GM19023 (cell line): Measurements from ENCODE around the gene MORF4L1.
"Not testable (repeated sequence)": the region's sequence is repeated elsewhere in the genome, so short reads cannot be mapped to it uniquely, and the experiment has no call there.

Experiments
- ATAC-seq: cut with Tn5 transposase; IDR thresholded peaks from one replicate; pipeline ENCODE4 v1.9.1; 2021; ENCODE audit warnings: mild to moderate bottlenecking, moderate library complexity; ENCODE audit not compliant: unreplicated experiment

The MORF4L1 gene

DNA sequence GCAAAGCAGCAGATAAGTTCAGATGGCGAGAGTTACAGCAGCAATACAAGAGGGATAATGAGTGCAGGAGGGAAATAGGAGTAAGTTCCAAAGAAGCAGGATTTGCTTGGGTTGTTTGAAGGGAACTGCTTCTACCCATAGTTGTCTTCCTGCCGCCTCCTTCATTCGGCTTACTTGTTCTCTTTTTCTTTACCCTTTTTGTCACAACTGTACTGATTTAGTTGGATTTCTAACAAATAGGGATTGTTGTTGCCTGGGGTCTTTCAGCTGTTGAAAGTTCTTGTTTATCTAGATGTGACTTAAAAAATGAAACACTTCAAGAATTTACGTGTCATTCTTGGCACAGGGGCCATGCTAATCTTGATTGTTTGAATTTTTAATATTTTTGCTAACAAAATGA, 25.9 kb downstream of the MORF4L1 start:
- ATAC-seq, result no peak

DNA sequence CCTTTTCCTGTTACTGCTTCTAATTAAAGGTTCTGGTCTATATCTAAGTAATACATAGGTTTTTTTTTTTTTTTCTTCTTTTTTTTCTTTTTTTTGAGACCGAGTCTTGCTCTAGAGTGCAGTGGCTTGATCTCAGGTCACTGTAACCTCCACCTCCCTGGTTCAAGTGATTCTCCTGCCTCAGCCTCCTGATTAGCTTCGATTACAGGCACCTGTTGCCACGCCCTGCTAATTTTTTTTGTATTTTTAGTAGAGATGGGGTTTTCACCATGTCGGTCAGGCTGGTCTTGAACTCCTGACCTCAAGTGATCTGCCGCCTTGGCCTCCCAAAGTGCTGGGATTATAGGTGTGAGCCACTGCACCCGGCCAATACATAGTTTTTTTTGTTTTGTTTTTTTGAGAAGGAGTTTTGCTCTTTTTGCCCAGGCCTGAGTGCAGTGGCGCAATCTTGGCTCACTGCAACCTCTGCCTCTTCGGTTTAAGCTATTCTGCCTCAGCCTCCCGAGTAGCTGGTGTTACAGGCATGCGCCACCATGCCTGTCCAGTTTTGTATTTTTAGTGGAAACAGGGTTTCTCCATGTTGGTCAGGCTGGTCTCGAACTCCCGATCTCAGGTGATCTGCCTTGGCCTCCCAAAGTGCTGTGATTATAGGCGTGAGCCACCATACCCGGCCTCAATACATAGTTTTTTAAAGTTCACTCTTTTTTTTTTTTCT, 28.3 kb downstream of the MORF4L1 start:
- not testable (repeated sequence) for ATAC-seq

DNA sequence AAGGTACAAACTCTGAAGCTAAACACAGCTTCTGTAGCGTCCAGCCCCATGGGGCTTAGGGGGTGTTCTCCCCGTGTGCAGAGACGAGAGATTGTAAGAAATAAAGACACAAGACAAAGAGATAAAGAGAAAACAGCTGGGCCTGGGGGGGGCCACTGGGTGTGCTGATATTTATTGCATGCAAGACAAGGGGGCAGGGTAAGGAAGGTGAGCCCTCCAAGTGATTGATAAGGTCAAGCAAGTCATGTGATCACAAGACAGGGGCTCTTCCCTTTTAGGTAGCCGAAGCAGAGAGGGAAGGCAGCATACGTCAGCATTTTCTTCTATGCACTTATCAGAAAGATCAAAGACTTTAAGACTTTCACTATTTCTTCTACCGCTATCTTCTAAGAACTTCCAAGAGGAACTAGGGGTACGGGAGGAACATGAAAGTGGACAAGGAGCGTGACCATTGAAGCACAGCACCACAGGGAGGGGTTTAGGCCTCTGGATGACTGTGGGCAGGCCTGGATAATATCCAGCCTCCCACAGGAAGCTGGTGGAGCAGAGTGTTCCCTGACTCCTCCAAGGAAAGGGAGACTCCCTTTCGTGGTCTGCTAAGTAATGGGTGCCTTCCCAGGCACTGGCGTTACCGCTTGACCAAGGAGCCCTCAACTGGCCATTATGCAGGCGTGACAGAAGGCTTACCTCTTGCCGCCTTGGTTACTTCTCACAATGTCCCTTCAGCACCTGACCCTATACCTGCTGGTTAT, 29.8 kb downstream of the MORF4L1 start:
- not testable (repeated sequence) for ATAC-seq

DNA sequence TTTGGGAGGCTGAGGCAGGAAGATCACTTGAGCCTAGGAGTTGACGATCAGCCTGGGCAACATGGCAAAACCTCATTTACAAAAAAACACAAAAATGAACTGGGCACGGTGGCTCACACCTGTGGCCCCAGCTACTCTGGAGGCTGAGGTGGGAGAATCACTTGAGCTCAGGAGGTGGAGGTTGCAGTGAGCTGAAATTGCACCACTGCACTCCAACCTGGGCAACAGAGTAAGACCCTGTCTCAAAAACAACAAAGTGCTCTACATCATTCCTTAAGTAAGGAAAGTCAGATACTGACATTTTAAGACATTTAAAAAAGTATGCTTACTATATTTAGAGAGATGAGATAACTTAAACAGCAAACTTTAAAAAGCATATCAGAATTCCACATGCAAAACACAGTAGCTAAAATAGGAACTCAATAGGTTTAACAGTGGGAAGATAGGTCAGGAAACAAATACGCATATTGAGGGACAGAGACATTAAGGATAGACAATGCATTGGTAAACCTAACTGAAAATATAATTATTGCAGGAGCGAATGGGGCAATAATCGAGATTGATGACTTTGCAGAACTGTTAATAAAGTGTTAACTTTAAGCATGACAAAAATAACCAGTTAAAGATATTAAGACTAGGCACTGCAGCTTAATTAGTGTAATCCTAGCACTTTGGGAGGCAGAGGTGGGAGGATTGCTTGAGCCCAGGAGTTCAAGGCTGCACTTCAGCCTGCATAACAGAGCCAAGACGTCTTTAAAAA, 32.1 kb downstream of the MORF4L1 start:
- no peak for ATAC-seq

DNA sequence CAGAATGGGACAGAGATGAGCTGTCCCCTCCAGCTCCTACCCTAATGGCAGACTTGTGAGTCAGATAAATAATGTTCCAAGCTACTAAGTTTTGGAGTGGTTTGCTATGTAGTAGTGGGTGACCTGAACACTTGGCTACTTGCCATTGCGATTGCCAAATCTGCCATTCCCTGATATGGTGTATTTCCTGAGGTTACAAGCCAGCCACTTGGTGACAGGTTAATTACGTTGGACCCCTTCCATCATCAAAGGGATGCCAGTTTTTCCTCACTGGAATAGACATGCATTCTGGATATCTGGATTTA, 33.6 kb downstream of the MORF4L1 start:
- no peak for ATAC-seq

DNA sequence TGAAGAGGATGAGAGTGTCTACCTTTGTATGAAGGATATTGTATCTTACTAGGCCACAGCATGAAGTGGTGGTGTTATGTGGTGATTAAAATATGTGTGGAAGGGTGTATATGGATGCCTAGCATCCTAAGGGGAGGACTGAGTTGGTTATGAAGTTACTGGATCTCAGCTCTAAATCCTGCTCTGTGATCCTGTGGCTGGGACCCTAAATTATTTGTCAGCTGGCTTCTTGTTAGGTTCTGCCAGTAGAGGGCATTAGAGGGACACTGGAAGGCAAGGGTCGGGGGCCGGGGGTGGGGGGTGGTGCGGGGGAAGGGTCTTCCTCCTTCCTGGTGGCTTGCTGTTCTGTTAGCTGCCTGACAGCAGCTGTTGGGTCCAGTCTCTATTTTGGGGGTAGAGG, 34.9 kb downstream of the MORF4L1 start:
- ATAC-seq, result no peak

DNA sequence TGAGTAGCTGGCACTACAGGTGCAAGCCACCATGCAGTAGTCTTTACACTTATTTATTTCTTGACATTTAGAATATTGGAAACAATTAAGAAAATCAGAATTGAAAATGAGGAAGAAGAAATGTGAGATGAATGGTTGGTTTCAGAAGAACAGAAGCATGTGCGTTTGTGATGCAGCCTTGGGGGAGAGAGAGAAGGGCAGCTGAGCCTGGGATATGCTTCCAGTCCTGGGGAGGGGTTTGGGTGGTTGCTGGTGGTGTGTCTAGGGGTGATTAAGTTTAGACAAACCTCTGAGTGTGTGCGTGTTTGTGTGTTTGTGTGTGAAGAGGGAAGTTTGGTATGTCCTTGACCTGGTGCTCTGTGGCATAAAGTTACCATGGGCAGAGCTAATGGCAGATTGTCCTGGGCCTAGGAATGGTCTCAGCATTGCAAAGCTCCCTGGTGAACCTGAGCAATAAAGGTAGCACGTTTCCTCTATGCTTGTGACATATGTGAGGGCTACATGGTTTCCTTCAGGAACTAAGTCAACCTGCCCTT, 36.5 kb downstream of the MORF4L1 start:
- no peak for ATAC-seq

DNA sequence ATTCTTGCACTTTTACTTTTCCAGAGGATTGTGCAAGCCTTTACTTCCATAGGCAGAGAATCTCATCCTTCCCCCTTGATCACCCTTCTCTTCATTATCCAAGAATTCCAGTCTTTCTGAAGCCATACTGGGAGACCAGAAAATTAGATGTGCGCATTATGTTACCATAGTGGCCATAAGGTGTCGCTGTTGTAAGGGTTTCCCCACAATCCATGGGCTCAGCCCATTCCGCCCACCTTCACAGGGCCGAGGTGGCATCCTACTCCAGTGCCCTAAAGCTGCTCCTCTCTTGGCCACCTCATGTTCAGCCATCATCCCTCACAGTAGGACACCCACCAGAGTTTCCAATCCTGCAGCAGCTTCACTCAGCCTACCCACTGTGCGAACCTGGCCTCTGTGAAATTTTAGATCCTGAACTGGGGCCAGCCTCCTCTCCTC, 37.1 kb downstream of the MORF4L1 start:
- ATAC-seq, result no peak

DNA sequence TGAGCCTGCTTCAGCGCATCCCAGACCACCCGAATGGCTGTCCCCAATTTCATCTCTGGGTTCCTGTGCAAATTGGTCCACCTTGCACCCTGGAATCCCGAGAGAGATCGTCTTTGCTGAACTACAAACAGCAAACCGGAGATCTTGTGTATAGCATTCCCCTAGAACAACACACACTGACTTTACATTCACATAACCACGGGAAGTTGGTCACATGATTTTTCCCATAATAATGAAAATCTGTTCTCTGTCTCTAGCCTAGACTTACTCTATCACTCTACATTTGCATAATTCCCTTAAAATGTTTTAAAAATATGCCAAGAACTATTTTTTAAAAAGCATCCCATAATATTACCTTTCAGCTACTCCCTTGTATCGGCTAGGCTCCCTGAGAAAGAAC, 37.6 kb downstream of the MORF4L1 start:
- no peak for ATAC-seq

DNA sequence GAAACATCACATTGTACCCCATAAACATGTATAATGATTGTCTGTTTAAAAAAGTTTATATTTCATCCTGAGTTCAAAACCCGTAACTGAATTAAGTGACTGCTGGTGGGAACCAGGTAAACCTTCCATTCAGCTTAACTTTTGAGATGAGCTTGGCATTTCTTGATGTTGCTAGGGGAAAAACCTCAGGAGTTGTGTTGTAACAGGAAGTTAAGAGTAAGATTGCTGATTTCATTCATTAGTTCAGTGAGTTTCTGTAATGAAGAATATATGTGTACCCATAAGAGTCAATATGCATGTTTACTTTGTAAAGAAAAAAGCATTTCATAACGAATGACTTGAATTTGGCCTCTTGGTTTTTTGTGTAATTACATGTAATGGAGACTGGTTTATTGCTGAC, 39.6 kb downstream of the MORF4L1 start:
- ATAC-seq, result no peak

DNA sequence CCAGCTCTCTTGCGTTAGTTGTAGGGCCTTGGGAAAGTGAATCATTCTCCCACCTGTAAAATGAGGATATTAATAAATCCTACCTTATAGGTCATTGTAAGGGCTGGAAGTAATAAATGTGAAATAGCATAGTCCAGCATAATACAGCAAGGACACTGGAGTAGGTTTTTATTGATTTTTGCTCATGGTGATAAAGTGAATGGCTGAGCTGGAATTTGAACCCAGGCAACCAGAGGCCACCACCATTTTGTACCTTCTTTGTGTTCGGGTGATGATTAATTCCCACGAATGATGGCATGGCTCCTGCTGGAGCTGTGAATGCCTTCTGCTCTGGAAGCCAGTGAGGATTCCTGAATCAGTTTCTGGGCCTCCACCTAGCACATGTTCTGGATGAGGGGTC, 40.3 kb downstream of the MORF4L1 start:
- ATAC-seq, result no peak

DNA sequence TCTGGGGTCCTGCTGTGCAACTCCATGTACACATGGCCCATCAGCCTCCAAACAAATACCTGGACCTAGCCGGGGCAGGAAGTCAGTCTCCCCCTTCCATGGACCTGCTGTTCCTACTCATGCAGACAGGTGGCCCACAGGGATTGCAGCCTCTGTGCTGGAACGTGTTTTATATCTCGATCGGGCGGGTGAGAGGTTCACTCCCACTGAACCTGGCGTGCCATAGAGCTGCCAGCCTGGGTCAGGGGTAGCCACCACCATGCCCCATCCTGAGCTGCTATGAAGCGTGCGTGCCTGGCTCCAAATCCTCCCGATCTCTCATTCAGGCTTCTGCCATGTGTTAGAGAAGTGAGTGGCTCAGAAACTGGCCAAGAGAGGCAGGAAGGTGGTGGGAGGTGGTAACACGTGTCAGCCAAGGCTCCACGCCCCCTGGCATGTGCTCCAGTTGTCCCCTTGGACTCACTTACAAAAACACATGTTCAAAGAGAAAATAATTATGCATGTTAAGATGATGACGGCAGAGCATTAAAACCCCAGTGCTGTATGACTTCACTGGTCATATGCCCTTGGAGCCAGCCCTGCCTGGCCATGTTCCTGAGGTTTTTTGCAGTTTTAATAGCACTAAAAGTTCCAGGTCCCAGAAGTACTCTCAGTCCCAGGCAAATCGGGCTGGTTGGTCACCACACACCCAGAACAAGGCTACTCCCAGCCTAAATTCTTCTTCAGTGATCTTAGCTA, 41.5 kb downstream of the MORF4L1 start:
- ATAC-seq, result no peak

DNA sequence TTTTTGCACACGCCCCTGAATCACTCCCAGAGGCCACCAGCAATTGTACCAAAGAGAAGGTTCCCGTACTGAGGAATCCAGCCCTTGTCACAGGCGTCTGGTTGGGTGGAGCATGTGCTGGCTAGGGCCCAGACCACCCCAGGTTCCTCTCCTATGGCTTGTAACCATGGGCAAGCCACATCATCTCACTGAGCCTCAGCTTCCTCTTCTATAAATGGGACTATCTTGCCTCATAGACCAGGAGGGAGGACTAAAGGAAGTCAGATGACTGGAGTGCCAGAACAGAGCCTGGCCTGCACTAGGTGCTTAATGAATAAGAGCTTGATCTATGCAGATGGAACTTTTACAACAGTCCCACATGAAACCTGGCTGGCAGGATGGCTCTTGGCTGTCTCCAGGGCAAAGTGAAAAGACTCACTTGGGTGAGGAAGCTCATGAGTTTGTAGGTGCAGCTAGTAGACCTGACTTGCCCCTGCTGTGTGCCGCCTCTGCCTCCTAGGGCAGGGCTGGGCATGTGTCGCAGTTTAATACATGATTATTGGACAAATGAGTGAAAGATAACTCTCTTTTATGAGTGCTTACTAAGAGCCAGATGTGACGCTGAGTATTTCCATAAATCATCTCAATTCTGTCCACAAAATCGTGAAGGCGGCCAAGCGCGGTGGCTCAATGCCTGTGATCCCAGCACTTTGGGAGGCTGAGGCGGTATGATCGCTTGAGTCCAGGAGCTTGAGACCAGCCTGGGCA, 42.8 kb downstream of the MORF4L1 start:
- no peak for ATAC-seq

DNA sequence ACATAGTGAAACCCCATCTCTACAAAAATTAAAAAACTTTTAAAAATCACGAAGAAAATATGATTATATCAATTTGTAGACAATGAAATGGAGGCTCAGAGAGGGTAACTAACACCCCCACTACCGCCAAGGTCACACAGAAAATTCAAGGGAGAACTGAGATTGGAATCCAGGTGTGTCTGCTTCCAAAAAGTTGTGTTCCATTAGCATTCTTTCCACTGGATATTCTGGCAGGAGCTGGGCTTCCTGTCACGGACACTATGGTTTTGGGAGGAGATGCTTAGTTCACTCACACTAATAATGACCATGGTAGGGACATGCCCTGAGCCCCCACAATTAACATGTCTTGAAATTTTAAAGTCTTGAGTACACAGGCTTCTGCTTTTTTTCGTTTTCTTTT, 43.4 kb downstream of the MORF4L1 start:
- no peak for ATAC-seq

DNA sequence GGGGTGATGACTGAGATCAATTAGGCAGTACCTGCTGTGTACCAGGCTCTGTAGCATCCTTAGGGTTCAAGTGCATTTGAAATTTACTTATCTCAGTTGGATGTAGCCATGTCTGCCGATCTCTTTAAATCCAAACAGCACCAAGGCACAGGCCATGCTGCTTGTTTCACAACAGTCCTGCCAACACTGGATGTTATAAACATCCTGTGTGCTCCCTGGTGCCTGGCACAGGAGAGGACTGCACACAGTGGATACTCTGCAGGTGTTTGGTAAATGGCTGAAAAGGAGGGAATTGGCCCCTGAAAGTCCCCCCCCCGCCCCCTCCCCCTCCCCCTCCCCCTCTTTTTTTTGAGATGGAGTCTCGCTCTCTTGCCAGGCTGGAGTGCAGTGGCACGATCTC, 45.2 kb downstream of the MORF4L1 start:
- ATAC-seq, result no peak

DNA sequence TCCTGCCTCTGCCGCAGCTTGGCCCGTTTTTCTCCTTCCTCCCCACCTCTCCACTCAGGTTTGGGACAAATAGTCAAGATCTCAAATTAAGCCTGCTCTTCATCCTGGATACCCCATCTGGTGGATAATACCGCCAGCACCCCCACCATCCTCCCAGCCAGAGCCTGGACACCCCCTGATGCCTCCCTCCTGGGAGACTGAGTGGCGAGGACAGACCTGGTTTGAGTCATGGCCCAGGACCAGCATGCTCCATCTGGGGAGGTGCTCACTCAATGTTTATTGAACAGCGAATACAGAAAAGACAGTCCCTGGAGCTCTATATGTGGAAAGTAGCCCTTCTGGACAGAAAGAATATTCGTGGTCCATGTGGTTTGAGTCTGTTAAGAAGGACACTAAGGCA, 48.8 kb downstream of the MORF4L1 start:
- ATAC-seq, result no peak

DNA sequence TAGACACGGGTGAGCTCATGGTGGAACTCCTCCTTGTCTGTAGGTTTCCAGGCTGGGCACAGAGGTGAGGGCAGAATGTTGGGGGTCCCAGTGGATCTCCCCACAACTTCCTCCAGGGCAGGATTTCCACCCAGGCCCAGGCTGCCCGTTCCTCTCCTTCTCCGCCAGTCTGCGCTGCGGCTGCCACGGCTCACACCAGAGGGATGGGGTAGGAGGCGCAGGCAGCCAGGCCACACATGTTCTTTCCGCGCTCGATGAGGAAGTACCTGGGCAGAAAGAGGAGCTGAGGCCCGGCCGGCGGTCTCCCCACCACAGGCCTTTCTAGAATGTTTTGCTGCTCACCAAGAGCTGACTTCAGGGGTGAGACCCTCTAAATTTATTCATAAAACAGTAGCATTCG, 49.2 kb downstream of the MORF4L1 start:
- no peak for ATAC-seq

DNA sequence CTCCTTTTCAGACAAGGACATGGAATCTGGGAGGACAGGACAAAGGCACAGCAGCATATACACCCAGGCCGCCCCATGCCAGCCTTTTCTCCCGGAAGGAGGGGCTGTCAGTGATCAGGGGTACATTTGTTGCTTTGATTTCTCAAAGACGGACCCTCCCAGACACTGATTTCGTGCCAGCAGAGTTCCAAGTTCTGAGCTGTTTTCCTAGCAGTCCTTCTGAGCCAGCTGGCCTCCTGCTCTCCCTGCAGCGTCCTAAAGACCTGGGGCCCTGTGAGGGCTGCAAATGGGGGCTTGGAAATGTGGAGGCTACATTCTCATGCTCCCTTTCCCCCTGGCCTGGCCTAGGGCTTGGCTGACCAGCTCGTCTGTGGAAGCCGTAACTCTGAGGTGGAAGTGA, 49.8 kb downstream of the MORF4L1 start:
- ATAC-seq, result no peak

DNA sequence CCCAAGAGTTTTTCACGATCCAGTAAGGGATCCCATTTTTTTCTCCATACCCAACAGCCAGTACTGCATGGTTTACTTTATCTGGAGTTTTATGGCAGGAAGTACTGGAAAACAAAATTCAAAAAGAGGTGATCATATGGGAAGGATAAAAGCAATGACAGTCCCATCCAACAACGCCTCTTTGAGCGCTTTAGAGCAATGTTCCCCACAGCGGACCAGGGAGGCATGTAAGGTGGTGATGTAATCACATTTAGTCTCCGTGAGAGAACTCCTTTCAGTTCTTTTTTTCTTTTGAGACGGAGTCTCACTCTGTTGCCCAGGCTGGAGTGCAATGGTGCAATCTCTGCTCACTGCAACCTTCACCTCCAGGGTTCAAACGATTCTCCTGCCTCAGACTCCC, 50.3 kb downstream of the MORF4L1 start:
- ATAC-seq, result no peak
